Keratinocyte (primary cell): ENCODE measurements around the gene TMEM259. TPM values are rescaled to one million over a fixed set of nuclear protein-coding genes. Genes with fewer than 3 reads are reported as not detected.

Source experiments
- DNase-seq: peaks from one replicate; pipeline ENCODE4 v3.0.0-alpha.2; 2011; ENCODE audit warnings: low read depth, missing footprints, low spot score
- FAIRE-seq: peaks from 2 replicates; lab custom pipeline; 2011; peaks lifted over from hg19 to GRCh38; lab: Jason Lieb, UNC
- H2AFZ ChIP-seq: 2 replicates; pipeline ENCODE4 v1.6.0; 2012; ENCODE audit warnings: low read length, control low read depth, inconsistent platforms; ENCODE audit not compliant: control insufficient read depth
- H3K27ac ChIP-seq: 2 replicates; pipeline ENCODE4 v1.5.1; 2011; ENCODE audit warnings: low read length; ENCODE audit not compliant: control insufficient read depth, insufficient read depth
- H3K27me3 ChIP-seq: 3 replicates; pipeline ENCODE4 v1.6.0; 2011; ENCODE audit warnings: low read length; ENCODE audit not compliant: control insufficient read depth, insufficient read depth; ENCODE audit errors: extremely low read depth
- H3K36me3 ChIP-seq, 2 experiments: 2 replicates in 1 of 2; 3 replicates in 1 of 2; pipeline ENCODE4 v1.5.1; 2011; ENCODE audit warnings: low read length in 2 of 2, mild to moderate bottlenecking in 1 of 2; ENCODE audit not compliant: control insufficient read depth in 2 of 2, insufficient read depth in 2 of 2; ENCODE audit errors: extremely low read depth in 1 of 2
- H3K4me1 ChIP-seq: 3 replicates; pipeline ENCODE4 v1.5.1; 2011; ENCODE audit warnings: low read length; ENCODE audit not compliant: control insufficient read depth, insufficient read depth; ENCODE audit errors: extremely low read depth
- H3K4me2 ChIP-seq: 3 replicates; pipeline ENCODE4 v1.6.0; 2011; ENCODE audit warnings: low read depth, low read length; ENCODE audit not compliant: control insufficient read depth, insufficient read depth; ENCODE audit errors: extremely low read depth
- H3K4me3 ChIP-seq, 3 experiments: fragments of 200-600 bp in 1 of 3; sonication (generic) in 1 of 3; 2 replicates in 2 of 3; 3 replicates in 1 of 3; pipeline ENCODE4 v1.5.1; 2011 to 2016; ENCODE audit warnings: low read length in 3 of 3, mild to moderate bottlenecking in 3 of 3, control low read depth in 2 of 3, inconsistent platforms in 1 of 3, low read depth in 1 of 3, mixed read lengths in 1 of 3, mixed run types in 1 of 3, moderate library complexity in 1 of 3; ENCODE audit not compliant: control insufficient read depth in 2 of 3, insufficient read depth in 2 of 3; ENCODE audit errors: extremely low read depth in 1 of 3
- H3K79me2 ChIP-seq: 2 replicates; pipeline ENCODE4 v1.6.0; 2012; ENCODE audit warnings: low read length; ENCODE audit not compliant: control insufficient read depth, insufficient read depth
- H3K9ac ChIP-seq: 3 replicates; pipeline ENCODE4 v1.6.0; 2011; ENCODE audit warnings: low read length; ENCODE audit not compliant: control insufficient read depth, insufficient read depth; ENCODE audit errors: extremely low read depth
- H3K9me1 ChIP-seq: 3 replicates; pipeline ENCODE4 v1.6.0; 2011; ENCODE audit warnings: low read length; ENCODE audit not compliant: control insufficient read depth, insufficient read depth; ENCODE audit errors: extremely low read depth
- H3K9me3 ChIP-seq: 2 replicates; pipeline ENCODE4 v1.5.1; 2012; ENCODE audit warnings: low read depth, low read length; ENCODE audit not compliant: control insufficient read depth
- H4K20me1 ChIP-seq: 3 replicates; pipeline ENCODE4 v1.6.0; 2011; ENCODE audit warnings: low read length; ENCODE audit not compliant: control insufficient read depth, insufficient read depth; ENCODE audit errors: extremely low read depth
- EZH2 ChIP-seq: IDR thresholded peaks from one replicate; pipeline ENCODE4 v1.6.1; 2012; ENCODE audit warnings: inconsistent platforms, mild to moderate bottlenecking, low read length, moderate library complexity
- dilution Hi-C: fragments of 300-500 bp; cut with MboI; formaldehyde crosslinking; loops from one replicate; pipeline ENCODE4 v1.7.0; 2020; ENCODE audit warnings: low sequenced_read_pairs; ENCODE audit not compliant: extremely low pct_ligation_motif_present
- polyA plus RNA-seq, 5 experiments: library from polyadenylated mRNA; depleted of rRNA in 3 of 5; stranded (reverse) in 3 of 5; stranded (forward) in 1 of 5; unstranded in 1 of 5; fragments of >200 nt; gene quantifications; 1 replicate in 1 of 5; 2 replicates in 3 of 5; 3 replicates in 1 of 5; pipeline versions ENCODE4 v1.2.1 to v1.2.3, GENCODE V29; 2011 to 2012; ENCODE audit warnings: missing spikeins in 2 of 5, low read depth in 1 of 5, low replicate concordance in 1 of 5
- TF ChIP-seq, protein P1 (sequence below), 3 experiments: IDR thresholded peaks in 1 of 3; conservative IDR thresholded peaks in 1 of 3; optimal IDR thresholded peaks in 1 of 3; 2 replicates in 2 of 3; 3 replicates in 1 of 3; pipeline versions ENCODE3 to v1.5.1; 2011; ENCODE audit warnings: low read length in 3 of 3, mild to moderate bottlenecking in 3 of 3, moderate library complexity in 2 of 3, control low read depth in 1 of 3, inconsistent platforms in 1 of 3; ENCODE audit not compliant: insufficient read depth in 2 of 3; ENCODE audit errors: extremely low read depth in 1 of 3

The TMEM259 gene
- polyA plus RNA-seq, 1 donor (not counting 4 experiments of a cell fraction or from before 2014, with no cell fraction given), result 61.5 TPM

GRCh38 chr19:988510-988909, 32.4 kb downstream of the TMEM259 start:
- Histone ChIP-seq H4K20me1 (no peaks in the 10 kb centered on the region), H2AFZ (no peak overlapping the region), H3K4me1 (peaks cover 13% of the 10 kb centered on the region), H3K9me1 (no peaks in the 10 kb centered on the region), H3K4me3 (no peak overlapping the region), H3K9me3 (no peaks in the 10 kb centered on the region), H3K27ac (no peak overlapping the region), H3K4me2 (no peak overlapping the region), H3K36me3 (peaks cover 20% of the 10 kb centered on the region in 2 experiments), H3K27me3 (no peaks in the 10 kb centered on the region), H3K9ac (no peak overlapping the region), H3K79me2 (peaks cover 14% of the 10 kb centered on the region)
- FAIRE-seq (no peak), DNase-seq (no peak)
- dilution Hi-C loops, result no loop called here
- no peak for TF ChIP-seq EZH2
- TF ChIP-seq, protein P1, sequence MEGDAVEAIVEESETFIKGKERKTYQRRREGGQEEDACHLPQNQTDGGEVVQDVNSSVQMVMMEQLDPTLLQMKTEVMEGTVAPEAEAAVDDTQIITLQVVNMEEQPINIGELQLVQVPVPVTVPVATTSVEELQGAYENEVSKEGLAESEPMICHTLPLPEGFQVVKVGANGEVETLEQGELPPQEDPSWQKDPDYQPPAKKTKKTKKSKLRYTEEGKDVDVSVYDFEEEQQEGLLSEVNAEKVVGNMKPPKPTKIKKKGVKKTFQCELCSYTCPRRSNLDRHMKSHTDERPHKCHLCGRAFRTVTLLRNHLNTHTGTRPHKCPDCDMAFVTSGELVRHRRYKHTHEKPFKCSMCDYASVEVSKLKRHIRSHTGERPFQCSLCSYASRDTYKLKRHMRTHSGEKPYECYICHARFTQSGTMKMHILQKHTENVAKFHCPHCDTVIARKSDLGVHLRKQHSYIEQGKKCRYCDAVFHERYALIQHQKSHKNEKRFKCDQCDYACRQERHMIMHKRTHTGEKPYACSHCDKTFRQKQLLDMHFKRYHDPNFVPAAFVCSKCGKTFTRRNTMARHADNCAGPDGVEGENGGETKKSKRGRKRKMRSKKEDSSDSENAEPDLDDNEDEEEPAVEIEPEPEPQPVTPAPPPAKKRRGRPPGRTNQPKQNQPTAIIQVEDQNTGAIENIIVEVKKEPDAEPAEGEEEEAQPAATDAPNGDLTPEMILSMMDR (optimal IDR thresholded peaks at IDR 0.05 in 1 of 3, IDR thresholded peaks at IDR 0.05 in 1 of 3, conservative IDR thresholded peaks at IDR 0.05 in 1 of 3; ENCODE audit: extremely low read depth in 1 of 3, insufficient read depth in 2 of 3, low read length in 3 of 3), result no peak

- FAIRE-seq (no peak), DNase-seq (no peak)
- Histone ChIP-seq H3K79me2 (peaks cover 14% of the 10 kb centered on the region), H3K27me3 (no peaks in the 10 kb centered on the region), H3K9me3 (no peaks in the 10 kb centered on the region), H2AFZ (no peak overlapping the region), H3K36me3 (peaks cover 18 to 19% of the 10 kb centered on the region in 2 experiments), H3K4me1 (peaks cover 13% of the 10 kb centered on the region), H4K20me1 (no peaks in the 10 kb centered on the region), H3K27ac (no peak overlapping the region), H3K9me1 (no peaks in the 10 kb centered on the region), H3K9ac (no peak overlapping the region), H3K4me3 (no peak overlapping the region), H3K4me2 (no peak overlapping the region)
- no peak for TF ChIP-seq EZH2
- TF ChIP-seq, protein P1 (optimal IDR thresholded peaks at IDR 0.05 in 1 of 3, IDR thresholded peaks at IDR 0.05 in 1 of 3, conservative IDR thresholded peaks at IDR 0.05 in 1 of 3; ENCODE audit: extremely low read depth in 1 of 3, insufficient read depth in 2 of 3, low read length in 3 of 3), result no peak
- dilution Hi-C loops, result no loop called here
Measured at GRCh38 chr19:988081-988480, 32.8 kb downstream of the TMEM259 start.
